NB4 (cell line): ENCODE results near the gene CCDC171.

Experiments
- DNase-seq: peaks from one replicate; pipeline ENCODE4 v3.0.0; 2010; ENCODE audit warnings: low read depth
- H3K4me3 ChIP-seq: one replicate; pipeline ENCODE4 v1.5.1; 2011; ENCODE audit warnings: mild to moderate bottlenecking, low read depth, low read length, moderate library complexity
- CTCF ChIP-seq: IDR thresholded peaks from one replicate; pipeline ENCODE4 v1.5.1; 2012; ENCODE audit warnings: low read depth, low read length
- MYC ChIP-seq: IDR thresholded peaks from 2 replicates; pipeline ENCODE4 v1.6.1; 2011; ENCODE audit warnings: low read depth, low read length
- POLR2A ChIP-seq: IDR thresholded peaks from 2 replicates; pipeline ENCODE4 v1.6.1; 2011; ENCODE audit warnings: mild to moderate bottlenecking; ENCODE audit not compliant: insufficient read length; ENCODE audit errors: extremely low read depth
- TF ChIP-seq, protein P1 (sequence below): IDR thresholded peaks from 2 replicates; pipeline ENCODE4 v1.6.1; 2011; ENCODE audit warnings: low read depth, low read length

CCDC171 gene

DNA sequence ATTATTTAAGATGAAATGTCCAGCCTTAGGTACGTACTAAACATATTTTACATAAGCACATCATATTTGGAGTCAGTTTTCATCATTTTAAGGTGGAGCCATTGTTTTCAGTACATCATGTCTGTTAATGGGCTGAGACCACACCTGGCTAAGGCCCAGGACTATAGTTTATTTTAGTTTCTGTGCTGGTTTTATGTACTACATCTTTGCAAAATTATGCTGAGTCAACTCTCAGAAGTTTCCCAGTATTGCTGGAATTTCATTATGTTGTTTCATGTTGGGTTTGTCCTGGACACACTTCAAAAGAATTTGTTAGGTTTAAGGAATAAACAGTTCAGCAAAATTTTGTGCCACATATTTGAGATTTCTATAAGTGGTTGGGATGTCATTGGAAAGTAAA, 171.2 kb downstream of the CCDC171 start:
- H3K4me3 ChIP-seq = no peak overlapping the region
- no peak for DNase-seq
- no peak for TF ChIP-seq POLR2A
- TF ChIP-seq MYC = no peak
- TF ChIP-seq CTCF = no peak
- TF ChIP-seq, protein P1, sequence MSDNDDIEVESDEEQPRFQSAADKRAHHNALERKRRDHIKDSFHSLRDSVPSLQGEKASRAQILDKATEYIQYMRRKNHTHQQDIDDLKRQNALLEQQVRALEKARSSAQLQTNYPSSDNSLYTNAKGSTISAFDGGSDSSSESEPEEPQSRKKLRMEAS = no peak

DNA sequence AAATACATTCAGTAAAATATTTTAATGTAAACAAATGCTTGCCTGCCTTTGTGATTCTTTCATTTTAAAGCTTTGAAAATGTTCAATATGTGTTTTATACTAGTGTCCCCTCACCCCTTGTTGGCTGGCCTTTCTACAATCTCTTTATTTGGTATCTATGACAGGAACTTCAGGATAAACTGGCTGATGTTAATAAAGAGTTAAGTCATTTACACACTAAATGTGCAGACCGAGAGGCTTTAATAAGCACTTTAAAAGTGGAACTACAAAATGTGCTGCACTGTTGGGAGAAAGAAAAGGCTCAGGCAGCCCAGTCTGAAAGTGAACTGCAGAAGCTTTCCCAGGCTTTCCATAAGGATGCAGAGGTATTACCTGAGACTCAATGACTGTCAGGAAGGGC, 171.8 kb downstream of the CCDC171 start:
- TF ChIP-seq POLR2A (no peak), CTCF (no peak), MYC (no peak)
- TF ChIP-seq, protein P1 = no peak
- no peak overlapping the region for H3K4me3 ChIP-seq
- DNase-seq = no peak

- H3K4me3 ChIP-seq = no peak overlapping the region
- TF ChIP-seq, protein P1 = no peak
- TF ChIP-seq POLR2A (no peak), MYC (no peak), CTCF (no peak)
- DNase-seq = no peak
Measured at GRCh38 chr9:15725953-15726352, 173.1 kb downstream of the CCDC171 start.

DNA sequence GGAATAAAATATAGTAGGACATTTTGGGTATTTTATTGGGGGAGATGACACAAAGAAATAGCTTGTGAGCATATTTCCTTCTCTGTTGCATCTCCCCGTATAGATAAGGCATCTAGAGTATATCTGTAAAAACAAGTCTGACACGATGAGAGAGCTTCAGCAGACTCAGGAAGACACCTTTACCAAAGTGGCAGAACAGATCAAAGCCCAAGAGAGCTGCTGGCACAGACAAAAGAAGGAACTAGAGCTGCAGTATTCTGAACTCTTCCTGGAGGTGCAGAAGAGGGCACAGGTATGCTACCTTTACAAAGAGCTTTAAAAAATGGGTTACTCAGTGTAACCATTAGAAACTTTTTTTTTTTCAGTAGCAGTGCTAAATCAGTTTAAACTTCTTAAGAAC, 176.7 kb downstream of the CCDC171 start:
- DNase-seq = no peak
- H3K4me3 ChIP-seq = no peak overlapping the region
- TF ChIP-seq, protein P1 = no peak
- TF ChIP-seq POLR2A (no peak), MYC (no peak), CTCF (no peak)

- no peak for DNase-seq
- TF ChIP-seq POLR2A = no peak
- no peak overlapping the region for H3K4me3 ChIP-seq
Measured at GRCh38 chr9:15735083-15735857, 182.4 kb downstream of the CCDC171 start.

GRCh38 chr9:15736569-15736968, 183.7 kb downstream of the CCDC171 start:
- DNase-seq = no peak
- H3K4me3 ChIP-seq = no peak overlapping the region
- TF ChIP-seq MYC = no peak
- TF ChIP-seq POLR2A = no peak
- TF ChIP-seq, protein P1 = no peak
- TF ChIP-seq CTCF = no peak
